Ovary (tissue), 9 donors: Measurements from ENCODE around the gene PRKG1. TPM values are rescaled to one million over a fixed set of nuclear protein-coding genes. Genes with fewer than 3 reads are reported as not detected.

Experiments used
- DNase-seq, 5 donors: peaks; one replicate each; pipeline ENCODE4 v3.0.0-alpha.2; 2019 to 2020
- H3K27ac ChIP-seq, 2 donors: fragments of 200-600 bp; one replicate each; pipeline versions ENCODE4 v1.5.1 to v1.8.0; 2019 to 2022
- H3K27me3 ChIP-seq: fragments of 200-600 bp; one replicate; pipeline ENCODE4 v1.8.0; 2022
- H3K36me3 ChIP-seq: fragments of 200-600 bp; sonication (generic); one replicate; pipeline ENCODE4 v1.5.1; 2019
- H3K4me1 ChIP-seq: one replicate; pipeline ENCODE4 v1.8.1; 2013; ENCODE audit warnings: mild to moderate bottlenecking, moderate library complexity; ENCODE audit not compliant: insufficient read depth
- H3K4me3 ChIP-seq: fragments of 200-600 bp; sonication (generic); one replicate; pipeline ENCODE4 v1.5.1; 2017
- H3K9me3 ChIP-seq, 2 donors: fragments of 200-600 bp in 1 of 2; sonication (generic) in 1 of 2; one replicate each; pipeline versions ENCODE4 v1.5.1 to v1.8.1; 2013 to 2019; ENCODE audit warnings: mild to moderate bottlenecking in 1 of 2, moderate library complexity in 1 of 2
- EP300 ChIP-seq: sonication (generic); formaldehyde crosslinking; IDR thresholded peaks from one replicate; pipeline ENCODE4 v1.6.1; 2017; ENCODE audit warnings: antibody characterized with exemption
- POLR2A ChIP-seq: fragments of 450-650 bp; IDR thresholded peaks from one replicate; pipeline ENCODE4 v1.6.1; 2017; ENCODE audit warnings: antibody characterized with exemption, mild to moderate bottlenecking, moderate library complexity
- WGBS, 3 donors: extraction: QIAGEN DNeasy Blood & Tissue Kit in 1 of 3; methylation state at CpG; one replicate each; pipeline versions ENCODE4 v1.1.5 to v1.1.7; 2013 to 2017; 5-methylcytosine and 5-hydroxymethylcytosine counted together
- intact Hi-C, 4 donors: fragments of 100-400 bp; cut with DNase I; formaldehyde crosslinking; loops; one replicate each; pipeline versions ENCODE4 v1.11.0 to v1.15.1; 2022 to 2023
- polyA plus RNA-seq, 2 donors: library from polyadenylated mRNA; stranded (reverse); fragments of 200-250 nt in 1 of 2; fragments of 350-450 nt in 1 of 2; fragmentation: Illumina TruSeq in 1 of 2; extraction: RNeasy Lipid Tissue Mini Kit (QIAGEN cat#74804) in 1 of 2; gene quantifications; one replicate each; pipeline ENCODE4 v1.2.3, GENCODE V29; 2013 to 2014
- total RNA-seq, 7 donors: library from RNA; depleted of rRNA in 2 of 7; stranded (reverse); fragments of >200 nt in 2 of 7; fragmentation: NEBNext Ultra II Directional in 3 of 7; extraction: Animal tissue kit (Norgen Biotek cat#: 25700) in 3 of 7; gene quantifications; one replicate each; pipeline versions ENCODE4 v1.1.0 to v1.2.4, GENCODE V29; 2016 to 2023
- TF ChIP-seq, protein P1 (sequence below), 3 donors: fragments of 450-650 bp in 2 of 3; fragments of 200-600 bp in 1 of 3; IDR thresholded peaks; one replicate each; pipeline versions ENCODE4 v1.5.1 to v1.8.0; 2016 to 2022; ENCODE audit warnings: antibody characterized with exemption in 3 of 3, mild to moderate bottlenecking in 1 of 3
- donor health status: DM: no; HTN: no; CAD: no; lungs with moderate emphysema.
- donor health status: DM: no; HTN: no; CAD: no.
- donor health status: Bipolar disorder and iron deficiency.
- donor health status: DM: yes; HTN: yes; CAD: no.
- donor health status: DM: no; HTN: no; CAD: no.
- donor health status: DM: yes; HTN: yes; CAD: no.

Gene PRKG1
- total and polyA plus RNA-seq, 9 donors = 2.8 to 21.1 (median 15.7) TPM

DNA sequence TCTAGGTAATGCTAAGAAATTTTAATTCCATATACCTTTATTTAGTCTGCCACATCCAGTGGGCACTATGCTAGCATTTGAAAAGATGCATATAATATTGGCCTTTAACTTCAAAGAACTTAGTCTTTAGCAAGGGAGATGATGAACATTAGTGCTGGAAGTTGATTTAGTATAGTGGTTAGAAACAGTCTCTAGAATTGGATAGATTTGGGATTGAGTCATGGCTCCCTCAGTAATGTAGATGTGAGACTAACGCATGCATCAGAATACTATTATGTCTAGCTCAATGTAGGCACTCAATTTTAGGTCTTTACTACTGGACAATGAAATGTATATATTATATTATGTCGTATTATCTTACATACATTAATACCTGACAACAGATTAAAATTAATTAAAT lies 1245.6 kb downstream of the PRKG1 start:
- Histone ChIP-seq H3K27ac (no peak overlapping the region), H3K4me3 (no peak overlapping the region), H3K27me3 (no peaks in the 10 kb centered on the region), H3K4me1 (no peaks in the 10 kb centered on the region), H3K36me3 (no peaks in the 10 kb centered on the region), H3K9me3 (no peaks in the 10 kb centered on the region)
- TF ChIP-seq POLR2A (no peak), EP300 (no peak)
- TF ChIP-seq, protein P1, sequence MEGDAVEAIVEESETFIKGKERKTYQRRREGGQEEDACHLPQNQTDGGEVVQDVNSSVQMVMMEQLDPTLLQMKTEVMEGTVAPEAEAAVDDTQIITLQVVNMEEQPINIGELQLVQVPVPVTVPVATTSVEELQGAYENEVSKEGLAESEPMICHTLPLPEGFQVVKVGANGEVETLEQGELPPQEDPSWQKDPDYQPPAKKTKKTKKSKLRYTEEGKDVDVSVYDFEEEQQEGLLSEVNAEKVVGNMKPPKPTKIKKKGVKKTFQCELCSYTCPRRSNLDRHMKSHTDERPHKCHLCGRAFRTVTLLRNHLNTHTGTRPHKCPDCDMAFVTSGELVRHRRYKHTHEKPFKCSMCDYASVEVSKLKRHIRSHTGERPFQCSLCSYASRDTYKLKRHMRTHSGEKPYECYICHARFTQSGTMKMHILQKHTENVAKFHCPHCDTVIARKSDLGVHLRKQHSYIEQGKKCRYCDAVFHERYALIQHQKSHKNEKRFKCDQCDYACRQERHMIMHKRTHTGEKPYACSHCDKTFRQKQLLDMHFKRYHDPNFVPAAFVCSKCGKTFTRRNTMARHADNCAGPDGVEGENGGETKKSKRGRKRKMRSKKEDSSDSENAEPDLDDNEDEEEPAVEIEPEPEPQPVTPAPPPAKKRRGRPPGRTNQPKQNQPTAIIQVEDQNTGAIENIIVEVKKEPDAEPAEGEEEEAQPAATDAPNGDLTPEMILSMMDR (IDR thresholded peaks at IDR 0.05) = no peak
- no peak for DNase-seq
- intact Hi-C loops = no loop called here
- WGBS, 3 donors = 82 to 89% (median 86%) methylated on average over 2 of the region's 2 CpGs

DNA sequence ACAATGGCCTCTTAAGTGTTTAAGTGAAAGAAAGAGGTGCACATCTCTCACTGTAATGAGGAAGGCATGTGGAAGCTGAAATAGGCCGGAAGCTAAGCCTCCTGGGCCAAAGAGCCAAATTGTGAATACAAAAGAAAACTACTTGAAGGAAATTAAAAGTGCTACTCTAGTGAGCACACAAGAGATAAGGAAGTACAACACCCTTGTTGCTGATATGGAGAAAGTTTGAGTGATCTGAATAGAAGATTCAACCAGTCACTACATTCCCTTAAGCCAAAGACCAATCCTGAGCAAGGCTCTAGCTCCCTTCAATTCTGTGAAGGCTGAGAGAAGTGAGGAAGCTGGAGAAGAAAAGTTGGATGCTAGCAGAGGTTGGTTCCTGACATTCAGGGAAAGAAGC lies 1248.0 kb downstream of the PRKG1 start:
- no peaks in the 10 kb centered on the region for H3K36me3 ChIP-seq
- TF ChIP-seq EP300 (no peak), POLR2A (no peak)
- TF ChIP-seq, protein P1 (IDR thresholded peaks at IDR 0.05) = no peak
- no peak overlapping the region for H3K27ac ChIP-seq
- no peak for DNase-seq
- 82 to 86% (median 84%) methylated on average over 1 of the region's 1 CpG for WGBS, 3 donors
- no peaks in the 10 kb centered on the region for H3K4me1 ChIP-seq
- no peaks in the 10 kb centered on the region for H3K9me3 ChIP-seq
- no peak overlapping the region for H3K4me3 ChIP-seq
- H3K27me3 ChIP-seq = no peaks in the 10 kb centered on the region
- intact Hi-C loops = no loop called here

GRCh38 chr10:52322936-52323335 lies 1248.6 kb downstream of the PRKG1 start:
- no peaks in the 10 kb centered on the region for H3K36me3 ChIP-seq
- no peak overlapping the region for H3K27ac ChIP-seq
- no peaks in the 10 kb centered on the region for H3K27me3 ChIP-seq
- H3K4me1 ChIP-seq = no peaks in the 10 kb centered on the region
- H3K4me3 ChIP-seq = no peak overlapping the region
- intact Hi-C loops = no loop called here
- no peak for TF ChIP-seq POLR2A
- TF ChIP-seq, protein P1 (IDR thresholded peaks at IDR 0.05) = no peak
- no peak for TF ChIP-seq EP300
- H3K9me3 ChIP-seq = no peaks in the 10 kb centered on the region
- WGBS, 3 donors = 72 to 95% (median 91%) methylated on average over 1 of the region's 1 CpG
- DNase-seq = no peak

DNA sequence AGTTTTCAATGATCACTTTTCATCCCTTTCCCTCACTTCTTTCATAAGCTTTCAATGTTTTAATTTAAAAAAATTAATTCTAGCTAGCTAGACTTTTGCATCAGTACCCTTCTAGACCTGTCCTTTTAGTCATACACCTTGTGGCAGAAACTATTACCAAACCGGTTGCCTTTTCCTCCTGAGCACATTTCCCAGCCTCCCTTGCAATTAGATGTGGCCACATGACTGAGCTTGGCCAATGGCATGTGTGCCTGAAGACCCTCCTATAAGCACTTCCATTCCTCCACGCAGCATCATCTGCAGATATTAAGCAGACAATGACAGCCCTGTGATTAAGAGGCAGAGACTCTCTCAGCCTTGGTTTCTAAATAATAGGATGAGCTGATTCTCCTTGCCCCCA lies 1252.1 kb downstream of the PRKG1 start:
- WGBS, 3 donors = 61 to 79% (median 76%) methylated on average over 2 of the region's 2 CpGs
- no peaks in the 10 kb centered on the region for H3K27me3 ChIP-seq
- intact Hi-C loops = no loop called here
- H3K9me3 ChIP-seq = no peaks in the 10 kb centered on the region
- H3K36me3 ChIP-seq = no peaks in the 10 kb centered on the region
- no peak for DNase-seq
- H3K4me3 ChIP-seq = no peak overlapping the region
- H3K27ac ChIP-seq = no peak overlapping the region
- no peaks in the 10 kb centered on the region for H3K4me1 ChIP-seq
- no peak for TF ChIP-seq EP300
- TF ChIP-seq POLR2A = no peak
- TF ChIP-seq, protein P1 (IDR thresholded peaks at IDR 0.05) = no peak
